Ovary (tissue), 9 donors: ENCODE results near the gene ABCC5. TPM values are rescaled to one million over a fixed set of nuclear protein-coding genes. Genes with fewer than 3 reads are reported as not detected.

ENCODE experiments used
- DNase-seq, 5 donors: peaks; one replicate each; pipeline ENCODE4 v3.0.0-alpha.2; 2019 to 2020
- H3K27ac ChIP-seq, 2 donors: fragments of 200-600 bp; one replicate each; pipeline versions ENCODE4 v1.5.1 to v1.8.0; 2019 to 2022
- H3K27me3 ChIP-seq: fragments of 200-600 bp; one replicate; pipeline ENCODE4 v1.8.0; 2022
- H3K36me3 ChIP-seq: fragments of 200-600 bp; sonication (generic); one replicate; pipeline ENCODE4 v1.5.1; 2019
- H3K4me1 ChIP-seq: one replicate; pipeline ENCODE4 v1.8.1; 2013; ENCODE audit warnings: mild to moderate bottlenecking, moderate library complexity; ENCODE audit not compliant: insufficient read depth
- H3K4me3 ChIP-seq: fragments of 200-600 bp; sonication (generic); one replicate; pipeline ENCODE4 v1.5.1; 2017
- H3K9me3 ChIP-seq, 2 donors: fragments of 200-600 bp in 1 of 2; sonication (generic) in 1 of 2; one replicate each; pipeline versions ENCODE4 v1.5.1 to v1.8.1; 2013 to 2019; ENCODE audit warnings: mild to moderate bottlenecking in 1 of 2, moderate library complexity in 1 of 2
- CTCF ChIP-seq, 3 donors: fragments of 450-650 bp in 2 of 3; fragments of 200-600 bp in 1 of 3; IDR thresholded peaks; one replicate each; pipeline versions ENCODE4 v1.5.1 to v1.8.0; 2016 to 2022; ENCODE audit warnings: antibody characterized with exemption in 3 of 3, mild to moderate bottlenecking in 1 of 3
- EP300 ChIP-seq: sonication (generic); formaldehyde crosslinking; IDR thresholded peaks from one replicate; pipeline ENCODE4 v1.6.1; 2017; ENCODE audit warnings: antibody characterized with exemption
- POLR2A ChIP-seq: fragments of 450-650 bp; IDR thresholded peaks from one replicate; pipeline ENCODE4 v1.6.1; 2017; ENCODE audit warnings: antibody characterized with exemption, mild to moderate bottlenecking, moderate library complexity
- WGBS, 3 donors: extraction: QIAGEN DNeasy Blood & Tissue Kit in 1 of 3; methylation state at CpG; one replicate each; pipeline versions ENCODE4 v1.1.5 to v1.1.7; 2013 to 2017; 5-methylcytosine and 5-hydroxymethylcytosine counted together
- intact Hi-C, 4 donors: fragments of 100-400 bp; cut with DNase I; formaldehyde crosslinking; loops; one replicate each; pipeline versions ENCODE4 v1.11.0 to v1.15.1; 2022 to 2023
- polyA plus RNA-seq, 2 donors: library from polyadenylated mRNA; stranded (reverse); fragments of 200-250 nt in 1 of 2; fragments of 350-450 nt in 1 of 2; fragmentation: Illumina TruSeq in 1 of 2; extraction: RNeasy Lipid Tissue Mini Kit (QIAGEN cat#74804) in 1 of 2; gene quantifications; one replicate each; pipeline ENCODE4 v1.2.3, GENCODE V29; 2013 to 2014
- total RNA-seq, 7 donors: library from RNA; depleted of rRNA in 2 of 7; stranded (reverse); fragments of >200 nt in 2 of 7; fragmentation: NEBNext Ultra II Directional in 3 of 7; extraction: Animal tissue kit (Norgen Biotek cat#: 25700) in 3 of 7; gene quantifications; one replicate each; pipeline versions ENCODE4 v1.1.0 to v1.2.4, GENCODE V29; 2016 to 2023
- donor health status: DM: no; HTN: no; CAD: no; lungs with moderate emphysema.
- donor health status: DM: no; HTN: no; CAD: no.
- donor health status: Bipolar disorder and iron deficiency.
- donor health status: DM: yes; HTN: yes; CAD: no.
- donor health status: DM: no; HTN: no; CAD: no.
- donor health status: DM: yes; HTN: yes; CAD: no.

The ABCC5 gene
- total and polyA plus RNA-seq, 9 donors = 16.3 to 29.4 (median 19.8) TPM

DNA sequence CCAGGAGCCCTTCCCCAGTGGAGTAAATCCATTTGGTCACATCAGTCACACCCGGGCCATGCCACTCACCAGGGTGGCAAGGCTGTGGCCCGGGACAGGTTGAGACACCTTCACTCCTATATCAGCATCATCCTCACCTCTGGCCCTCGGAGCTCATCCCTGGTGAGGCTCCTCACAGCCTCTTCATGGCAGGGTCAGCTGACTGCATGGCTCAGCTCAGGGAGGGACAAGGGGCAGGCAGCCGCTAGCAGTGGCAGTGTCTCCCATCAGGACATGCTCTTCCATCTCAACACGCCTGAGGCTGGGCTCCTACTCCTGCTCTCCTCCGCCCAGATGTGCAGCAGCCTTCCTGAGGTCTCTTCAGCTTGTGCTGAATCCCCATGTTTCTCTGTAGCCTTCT, 106.6 kb downstream of the ABCC5 start:
- 79 to 81% (median 80%) methylated on average over 6 of the region's 6 CpGs for WGBS, 3 donors
- no peak for DNase-seq
- Histone ChIP-seq H3K9me3 (no peaks in the 10 kb centered on the region), H3K27ac (no peak overlapping the region), H3K36me3 (no peaks in the 10 kb centered on the region), H3K27me3 (no peaks in the 10 kb centered on the region), H3K4me3 (no peak overlapping the region), H3K4me1 (no peaks in the 10 kb centered on the region)
- TF ChIP-seq EP300 (no peak), POLR2A (no peak), CTCF (IDR thresholded peaks at IDR 0.05) (no peak)
- intact Hi-C loops = no loop called here

- Histone ChIP-seq H3K4me3 (no peak overlapping the region), H3K27me3 (no peaks in the 10 kb centered on the region), H3K4me1 (no peaks in the 10 kb centered on the region), H3K36me3 (no peaks in the 10 kb centered on the region), H3K27ac (no peak overlapping the region), H3K9me3 (no peaks in the 10 kb centered on the region)
- whole genome bisulfite sequencing, 3 donors = 78 to 81% (median 79%) methylated on average over 14 of the region's 14 CpGs
- intact Hi-C loops = loop anchor here in 1 of 4 donors (10.0 kb wide), 1 partner anchor 96 kb away; no protein-coding TSS in a partner anchor
- TF ChIP-seq CTCF (IDR thresholded peaks at IDR 0.05) (no peak), EP300 (no peak), POLR2A (no peak)
- DNase-seq = no peak
Observed at GRCh38 chr3:183909030-183909600, 108.6 kb downstream of the ABCC5 start.

GRCh38 chr3:183907911-183908331, 109.8 kb downstream of the ABCC5 start:
- TF ChIP-seq EP300 (no peak), POLR2A (no peak), CTCF (IDR thresholded peaks at IDR 0.05) (no peak)
- intact Hi-C loops = loop anchor here in 1 of 4 donors (10.0 kb wide), 1 partner anchor 97 kb away; no protein-coding TSS in a partner anchor

GRCh38 chr3:183907176-183907575, 110.5 kb downstream of the ABCC5 start:
- H3K36me3 ChIP-seq = no peaks in the 10 kb centered on the region
- no peak for TF ChIP-seq EP300
- TF ChIP-seq POLR2A = no peak
- TF ChIP-seq CTCF (IDR thresholded peaks at IDR 0.05) = no peak
- H3K27me3 ChIP-seq = no peaks in the 10 kb centered on the region
- no peaks in the 10 kb centered on the region for H3K4me1 ChIP-seq
- H3K27ac ChIP-seq = no peak overlapping the region
- no peak overlapping the region for H3K4me3 ChIP-seq
- no peaks in the 10 kb centered on the region for H3K9me3 ChIP-seq
- 64 to 72% (median 66%) methylated on average over 6 of the region's 6 CpGs for WGBS, 3 donors
- DNase-seq = no peak
- intact Hi-C loops = loop anchor here in 1 of 4 donors (10.0 kb wide), 1 partner anchor 98 kb away; no protein-coding TSS in a partner anchor

More at GRCh38 chr3:183907911-183908331, 109.8 kb downstream of the ABCC5 start:
- Histone ChIP-seq H3K36me3 (no peaks in the 10 kb centered on the region), H3K4me1 (no peaks in the 10 kb centered on the region), H3K9me3 (no peaks in the 10 kb centered on the region), H3K4me3 (no peak overlapping the region), H3K27ac (no peak overlapping the region), H3K27me3 (no peaks in the 10 kb centered on the region)
- WGBS, 3 donors = 54 to 65% (median 63%) methylated on average over 15 to 16 of the region's 16 CpGs
- DNase-seq = no peak
